HL-60 (cell line): Measurements from ENCODE around the gene PTDSS2.

Source experiments
- CTCF ChIP-seq: IDR thresholded peaks from one replicate; pipeline ENCODE4 v1.5.1; 2011; ENCODE audit warnings: low read length, control low read depth, inconsistent platforms; ENCODE audit not compliant: insufficient read depth
- GABPA ChIP-seq: IDR thresholded peaks from 2 replicates; pipeline ENCODE4 v1.6.1; 2012; ENCODE audit warnings: low read depth
- POLR2AphosphoS5 ChIP-seq: IDR thresholded peaks from 2 replicates; pipeline ENCODE4 v1.6.1; 2012; ENCODE audit warnings: low read depth
- REST ChIP-seq: IDR thresholded peaks from 2 replicates; pipeline ENCODE4 v1.6.1; 2012; ENCODE audit warnings: low read depth; ENCODE audit not compliant: insufficient replicate concordance
- SPI1 ChIP-seq: IDR thresholded peaks from 2 replicates; pipeline ENCODE4 v1.6.1; 2012; ENCODE audit warnings: low read depth, mild to moderate bottlenecking, borderline replicate concordance

GRCh38 chr11:535519-536454, 85.7 kb downstream of the PTDSS2 start, which contains the start of gene HRAS:
- TF ChIP-seq CTCF, result no peak
- peak; percentile 71 for TF ChIP-seq GABPA
- peak; percentile 15; the same call in 1 of the 2 replicates for TF ChIP-seq POLR2AphosphoS5
- no peak for TF ChIP-seq REST
- TF ChIP-seq SPI1, result no peak
